GM12891 (cell line): ENCODE data around the gene TRPV5.

ENCODE experiments used
- PAX5 ChIP-seq: IDR thresholded peaks from 2 replicates; pipeline ENCODE4 v1.6.1; 2011; ENCODE audit warnings: low read length, moderate library complexity, mild to moderate bottlenecking; ENCODE audit not compliant: insufficient read depth, severe bottlenecking
- POLR2A ChIP-seq: IDR thresholded peaks from 2 replicates; pipeline ENCODE4 v1.6.1; 2011; ENCODE audit warnings: low read depth, low read length, control low read depth
- POLR2AphosphoS5 ChIP-seq: IDR thresholded peaks from 2 replicates; pipeline ENCODE4 v1.6.1; 2011; ENCODE audit warnings: low read depth, low read length, control low read depth
- POU2F2 ChIP-seq: IDR thresholded peaks from 2 replicates; pipeline ENCODE4 v1.6.1; 2011; ENCODE audit warnings: low read depth, mild to moderate bottlenecking, control low read depth, low read length, moderate library complexity
- TAF1 ChIP-seq: IDR thresholded peaks from 2 replicates; pipeline ENCODE4 v1.6.1; 2011; ENCODE audit warnings: low read depth, low read length, control low read depth

GRCh38 chr7:142906643-142907042 lies 26.9 kb downstream of the TRPV5 start:
- TF ChIP-seq POLR2A (no peak), PAX5 (no peak), TAF1 (no peak), POLR2AphosphoS5 (no peak), POU2F2 (no peak)
